K562 (cell line): ENCODE data around the gene TSPAN18. TPM values are rescaled to one million over a fixed set of nuclear protein-coding genes. Genes with fewer than 3 reads are reported as not detected.

Experiments used
- ATAC-seq: fragments of 200-7000 bp; cut with Tn5 transposase; 3 replicates; pipeline ENCODE4 v1.9.1; 2020; ENCODE audit warnings: moderate library complexity
- BruUV-seq: library from RNA; stranded (reverse); fragments of 400-500 nt; replicated peaks from 2 replicates; lab custom pipeline; 2021; lab: Mats Ljungman, UMichigan
- CTCF ChIA-PET: fragments of 300-600 bp; formaldehyde crosslinking; extraction: SDS; loops from one replicate; lab custom pipeline; 2021; ENCODE audit warnings: low intra/inter-chr PET ratio; lab: Yijun Ruan, JAX
- POLR2A ChIA-PET: fragments of 300-600, 350-650 bp; sonication (Branson Sonifier 250); formaldehyde crosslinking; extraction: SDS; loops from one replicate; lab custom pipeline; 2021; ENCODE audit warnings: antibody characterized with exemption, inconsistent platforms; lab: Yijun Ruan, JAX
- DNase-seq, 4 experiments: peaks; one replicate each; pipeline versions ENCODE4 v3.0.0 to v3.0.0-alpha.2; 2011 to 2018; ENCODE audit warnings: low spot score in 3 of 4, mixed read lengths in 3 of 4; ENCODE audit errors: extremely low read depth in 1 of 4
- FAIRE-seq: peaks from 2 replicates; lab custom pipeline; 2011; peaks lifted over from hg19 to GRCh38; lab: Jason Lieb, UNC
- H2AFZ ChIP-seq: 2 replicates; pipeline ENCODE4 v1.6.0; 2011; ENCODE audit warnings: low read depth, low read length, control low read depth, inconsistent platforms
- H3K27ac ChIP-seq: fragments of 200-600 bp; 3 replicates; pipeline ENCODE4 v1.8.0; 2011; ENCODE audit warnings: low read depth, mild to moderate bottlenecking, control low read depth, inconsistent platforms, low read length, moderate library complexity, mixed read lengths; ENCODE audit errors: extremely low read depth
- H3K27me3 ChIP-seq, 2 experiments: fragments of 300-600 bp in 1 of 2; 2 replicates in 1 of 2; 3 replicates in 1 of 2; pipeline versions ENCODE4 v1.6.0 to v1.8.0; 2011; ENCODE audit warnings: inconsistent platforms in 2 of 2, low read length in 2 of 2, mild to moderate bottlenecking in 1 of 2, mixed read lengths in 1 of 2, moderate library complexity in 1 of 2; ENCODE audit not compliant: control insufficient read depth in 2 of 2, insufficient read depth in 2 of 2
- H3K36me3 ChIP-seq: fragments of 300-600 bp; 3 replicates; pipeline ENCODE4 v1.8.0; 2011; ENCODE audit warnings: mild to moderate bottlenecking, low read length, inconsistent platforms; ENCODE audit not compliant: control insufficient read depth, insufficient read depth
- H3K4me1 ChIP-seq, 2 experiments: fragments of 200-600 bp in 1 of 2; replicated peaks in 1 of 2; 2 replicates in 1 of 2; 3 replicates in 1 of 2; pipeline versions ENCODE4 v1.5.1 to v1.8.0; 2011; ENCODE audit warnings: inconsistent platforms in 2 of 2, low read length in 2 of 2, mild to moderate bottlenecking in 1 of 2, mixed read lengths in 1 of 2, moderate library complexity in 1 of 2; ENCODE audit not compliant: control insufficient read depth in 2 of 2, insufficient read depth in 2 of 2
- H3K4me2 ChIP-seq: 2 replicates; pipeline ENCODE4 v1.6.1; 2011; ENCODE audit warnings: low read length, control low read depth, inconsistent platforms, mixed read lengths; ENCODE audit not compliant: insufficient read depth
- H3K4me3 ChIP-seq: fragments of 200-600 bp; sonication (generic), shearing (Covaris generic); 2 replicates; pipeline ENCODE4 v1.5.1; 2016; ENCODE audit warnings: control low read depth, inconsistent platforms
- H3K79me2 ChIP-seq: fragments of 200-600 bp; 3 replicates; pipeline ENCODE4 v1.8.0; 2011; ENCODE audit warnings: low read length, inconsistent platforms; ENCODE audit not compliant: control insufficient read depth, insufficient read depth
- H3K9ac ChIP-seq, 2 experiments: 2 replicates each; pipeline versions ENCODE4 v1.6.0 to v1.6.1; 2011; ENCODE audit warnings: low read depth in 2 of 2, low read length in 2 of 2, control low read depth in 1 of 2, inconsistent platforms in 1 of 2, mild to moderate bottlenecking in 1 of 2, mixed read lengths in 1 of 2; ENCODE audit not compliant: insufficient read depth in 1 of 2
- H3K9me1 ChIP-seq: one replicate; pipeline ENCODE4 v1.6.0; 2011; ENCODE audit warnings: inconsistent platforms, mild to moderate bottlenecking, low read length, moderate library complexity; ENCODE audit not compliant: control insufficient read depth, insufficient read depth
- H3K9me3 ChIP-seq: replicated peaks from 2 replicates; pipeline ENCODE4 v1.5.1; 2011; ENCODE audit warnings: low read depth, low read length, inconsistent platforms; ENCODE audit not compliant: control insufficient read depth, insufficient read depth
- H4K20me1 ChIP-seq: replicated peaks from 2 replicates; pipeline ENCODE4 v1.6.1; 2011; ENCODE audit warnings: low read length, inconsistent platforms, mixed read lengths; ENCODE audit not compliant: control insufficient read depth, insufficient read depth
- KAT7 ChIP-seq: sonication (generic); formaldehyde crosslinking; IDR thresholded peaks from 2 replicates; pipeline ENCODE4 v1.8.0; 2022; ENCODE audit warnings: missing genetic modification reagents, mild to moderate bottlenecking, borderline replicate concordance
- NCOA2 ChIP-seq, 2 experiments: fragments of 450-650 bp; IDR thresholded peaks; 2 replicates each; pipeline ENCODE4 v1.6.1; 2018; ENCODE audit warnings: mild to moderate bottlenecking in 2 of 2, moderate library complexity in 1 of 2; ENCODE audit not compliant: partially characterized antibody in 2 of 2
- WGBS: fragments of 100-300 bp; shearing (Covaris generic); methylation state at CpG from one replicate; pipeline ENCODE4 v1.1.6; 2016; ENCODE audit warnings: low coverage, mixed read lengths; ENCODE audit not compliant: insufficient coverage; ENCODE audit errors: missing lambda C conversion rate; 5-methylcytosine and 5-hydroxymethylcytosine counted together
- in situ Hi-C: fragments of 300-500 bp; cut with MboI; formaldehyde crosslinking; loops from 4 replicates; pipeline ENCODE4 v1.15.0; 2018; ENCODE audit warnings: inconsistent platforms, mixed read lengths
- intact Hi-C: fragments of 100-400 bp; cut with micrococcal nuclease; formaldehyde crosslinking; loops from 2 replicates; pipeline ENCODE4 v1.14.2; 2022
- polyA plus RNA-seq, 8 experiments: library from polyadenylated mRNA; depleted of rRNA in 4 of 8; stranded (reverse) in 5 of 8; unstranded in 3 of 8; fragments of >200 nt; fragmentation: Nextera tagmentation in 2 of 8; fragmentation: Illumina TruSeq in 1 of 8; extraction: Ambion mirVana in 2 of 8; extraction: Trizol in 1 of 8; gene quantifications; 2 replicates each; pipeline versions ENCODE4 v1.2.1 to v1.2.3, GENCODE V29; 2011 to 2014; ENCODE audit warnings: inconsistent platforms in 1 of 8, missing spikeins in 1 of 8
- total RNA-seq, 7 experiments: library from RNA; depleted of rRNA in 6 of 7; stranded (reverse); fragments of >200 nt in 6 of 7; fragmentation: Illumina TruSeq in 2 of 7; extraction: Trizol in 2 of 7; gene quantifications; 2 replicates each; pipeline versions ENCODE4 v1.2.1 to v1.2.3, GENCODE V29; 2011 to 2021; ENCODE audit warnings: low replicate concordance in 1 of 7
- TF ChIP-seq, protein P1 (sequence below): fragments of 200-800 bp; sonication (Bioruptor generic); IDR thresholded peaks from 2 replicates; pipeline ENCODE4 v1.6.1; 2017; ENCODE audit warnings: missing genetic modification characterization, missing compliant biosample characterization

The TSPAN18 gene
- total and polyA plus RNA-seq, 9 of the 15 experiments (the other 6 are each of a cell fraction or from before 2014, with no cell fraction given) = 0.17 to 0.35 (median 0.22) TPM; not detected in 4

DNA sequence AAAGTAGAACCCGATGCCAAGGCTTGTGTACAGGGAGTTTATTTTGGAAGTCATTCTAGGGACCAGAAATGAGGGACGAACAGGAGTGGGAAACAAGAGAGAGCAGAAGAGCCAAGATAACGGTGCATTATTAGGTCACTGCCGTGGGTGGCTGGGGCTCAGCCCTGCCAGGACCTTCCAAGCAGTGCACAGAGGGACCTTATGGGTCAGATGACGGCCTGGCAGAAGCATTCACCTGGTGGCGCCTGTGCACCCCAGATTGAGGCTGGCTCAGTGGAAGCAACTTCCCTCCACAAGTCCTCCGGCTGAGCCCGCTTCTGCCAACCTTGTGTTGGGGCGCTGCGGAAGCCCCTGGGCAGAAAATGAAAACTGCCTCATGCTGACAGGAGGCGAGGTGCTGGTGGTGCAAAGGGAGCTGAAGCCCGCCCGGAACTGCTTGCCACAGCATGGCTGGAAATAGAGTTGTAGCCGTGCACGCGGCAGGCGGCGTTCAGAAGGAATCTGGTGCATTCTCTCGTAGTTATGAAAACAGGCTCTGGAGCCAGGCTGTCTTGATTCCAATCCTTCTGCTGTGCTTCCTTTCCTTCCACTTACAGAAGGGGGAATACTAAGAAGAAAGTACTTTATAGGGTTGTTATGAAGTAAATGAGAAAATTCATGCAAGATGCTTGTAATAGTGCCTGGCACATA is 246.1 kb downstream of the TSPAN18 start:
- Histone ChIP-seq H2AFZ (no peak overlapping the region), H3K4me1 (peaks cover 0 to 7% of the 10 kb centered on the region in 2 experiments; a peak in 1 of 5 replicates), H3K27ac (no peak overlapping the region), H3K4me2 (no peak overlapping the region), H3K9ac (no peak overlapping the region), H3K9me1 (no peaks in the 10 kb centered on the region), H3K9me3 (no peaks in the 10 kb centered on the region), H3K36me3 (no peaks in the 10 kb centered on the region), H4K20me1 (peaks cover 22% of the 10 kb centered on the region; the same call in 1 of the 2 replicates), H3K27me3 (peaks cover 0 to 65% of the 10 kb centered on the region in 2 experiments; a peak in 4 of 5 replicates), H3K79me2 (no peaks in the 10 kb centered on the region)
- ChIA-PET POLR2A (no interaction called here), CTCF (no interaction called here)
- FAIRE-seq (no peak), ATAC-seq (no peak), DNase-seq (no peak)
- WGBS = 30% methylated on average over 18 of the region's 19 CpGs
- in situ Hi-C loops = no loop called here
- no peak for TF ChIP-seq KAT7
- TF ChIP-seq, protein P1, sequence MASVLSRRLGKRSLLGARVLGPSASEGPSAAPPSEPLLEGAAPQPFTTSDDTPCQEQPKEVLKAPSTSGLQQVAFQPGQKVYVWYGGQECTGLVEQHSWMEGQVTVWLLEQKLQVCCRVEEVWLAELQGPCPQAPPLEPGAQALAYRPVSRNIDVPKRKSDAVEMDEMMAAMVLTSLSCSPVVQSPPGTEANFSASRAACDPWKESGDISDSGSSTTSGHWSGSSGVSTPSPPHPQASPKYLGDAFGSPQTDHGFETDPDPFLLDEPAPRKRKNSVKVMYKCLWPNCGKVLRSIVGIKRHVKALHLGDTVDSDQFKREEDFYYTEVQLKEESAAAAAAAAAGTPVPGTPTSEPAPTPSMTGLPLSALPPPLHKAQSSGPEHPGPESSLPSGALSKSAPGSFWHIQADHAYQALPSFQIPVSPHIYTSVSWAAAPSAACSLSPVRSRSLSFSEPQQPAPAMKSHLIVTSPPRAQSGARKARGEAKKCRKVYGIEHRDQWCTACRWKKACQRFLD (CRISPR knock-in tag) = no peak
- no peak for TF ChIP-seq NCOA2 (IDR thresholded peaks at IDR 0.05; ENCODE audit: partially characterized antibody in 2 of 2)
- TF ChIP-seq, all 486 proteins: peak for 0
- no peak overlapping the region for H3K4me3 ChIP-seq
- intact Hi-C loops = no loop called here
- BruUV-seq = no TSS peak
